Right lobe of liver (tissue), 6 donors: ENCODE results near the gene LIMCH1. TPM values are rescaled to one million over a fixed set of nuclear protein-coding genes. Genes with fewer than 3 reads are reported as not detected.

Experiments
- ATAC-seq, 4 donors: fragments of 200-7000 bp; cut with Tn5 transposase; one replicate each; pipeline ENCODE4 v1.9.1; 2020; ENCODE audit warnings: mild to moderate bottlenecking in 4 of 4, moderate library complexity in 4 of 4
- DNase-seq, 3 donors: peaks; one replicate each; pipeline ENCODE4 v3.0.0-alpha.2; 2020
- H3K27ac ChIP-seq, 3 donors: fragments of 200-600 bp; one replicate each; pipeline ENCODE4 v1.8.0; 2022
- H3K27me3 ChIP-seq, 2 donors: fragments of 200-600 bp; one replicate each; pipeline ENCODE4 v1.8.0; 2022
- H3K36me3 ChIP-seq, 4 donors: fragments of 200-600 bp; sonication (generic) in 1 of 4; one replicate each; pipeline versions ENCODE4 v1.5.1 to v1.8.0; 2017 to 2022; ENCODE audit warnings: control low read depth in 1 of 4
- H3K4me1 ChIP-seq, 4 donors: fragments of 200-600 bp; sonication (generic) in 1 of 4; one replicate each; pipeline versions ENCODE4 v1.5.1 to v1.8.0; 2017 to 2022; ENCODE audit warnings: control low read depth in 1 of 4
- H3K4me3 ChIP-seq, 3 donors: fragments of 200-600 bp; one replicate each; pipeline ENCODE4 v1.8.0; 2022
- H3K9me3 ChIP-seq, 4 donors: fragments of 200-600 bp; sonication (generic) in 1 of 4; one replicate each; pipeline versions ENCODE4 v1.5.1 to v1.8.0; 2017 to 2022; ENCODE audit warnings: control low read depth in 1 of 4
- CTCF ChIP-seq, 4 donors: fragments of 200-600 bp in 3 of 4; fragments of 450-650 bp in 1 of 4; IDR thresholded peaks; one replicate each; pipeline versions ENCODE4 v1.5.1 to v1.8.0; 2016 to 2022; ENCODE audit warnings: antibody characterized with exemption in 4 of 4, mild to moderate bottlenecking in 2 of 4
- POLR2A ChIP-seq: fragments of 450-650 bp; IDR thresholded peaks from one replicate; pipeline ENCODE4 v1.6.1; 2017; ENCODE audit warnings: antibody characterized with exemption, mild to moderate bottlenecking
- WGBS: methylation state at CpG from one replicate; pipeline ENCODE4 v1.1.6; 2018; ENCODE audit warnings: low coverage, low lambda C conversion rate; ENCODE audit not compliant: insufficient coverage; ENCODE audit errors: missing lambda C conversion rate; 5-methylcytosine and 5-hydroxymethylcytosine counted together
- intact Hi-C, 2 donors: fragments of 100-400 bp; cut with DNase I; formaldehyde crosslinking; loops; one replicate each; pipeline versions ENCODE4 v1.11.2 to v1.14.1; 2022
- total RNA-seq, 6 experiments: library from RNA; depleted of rRNA in 2 of 6; stranded (reverse); fragments of >200 nt in 2 of 6; fragmentation: NEBNext Ultra II Directional in 3 of 6; extraction: Animal tissue kit (Norgen Biotek cat#: 25700) in 3 of 6; gene quantifications; one replicate each; pipeline versions ENCODE4 v1.1.0 to v1.2.4, GENCODE V29; 2016 to 2023
- donor health status: DM: no; HTN: yes; CAD: no.
- donor health status: DM: no; HTN: no; CAD: no.
- donor health status: DM: no; HTN: no; CAD: no.
- donor health status: DM: no; HTN: yes; CAD: no.
- donor health status: DM: no; HTN: yes; CAD: no.

Gene LIMCH1
- total RNA-seq, 6 experiments from 2014 or later: 8.3 to 26.9 (median 12.9) TPM

DNA sequence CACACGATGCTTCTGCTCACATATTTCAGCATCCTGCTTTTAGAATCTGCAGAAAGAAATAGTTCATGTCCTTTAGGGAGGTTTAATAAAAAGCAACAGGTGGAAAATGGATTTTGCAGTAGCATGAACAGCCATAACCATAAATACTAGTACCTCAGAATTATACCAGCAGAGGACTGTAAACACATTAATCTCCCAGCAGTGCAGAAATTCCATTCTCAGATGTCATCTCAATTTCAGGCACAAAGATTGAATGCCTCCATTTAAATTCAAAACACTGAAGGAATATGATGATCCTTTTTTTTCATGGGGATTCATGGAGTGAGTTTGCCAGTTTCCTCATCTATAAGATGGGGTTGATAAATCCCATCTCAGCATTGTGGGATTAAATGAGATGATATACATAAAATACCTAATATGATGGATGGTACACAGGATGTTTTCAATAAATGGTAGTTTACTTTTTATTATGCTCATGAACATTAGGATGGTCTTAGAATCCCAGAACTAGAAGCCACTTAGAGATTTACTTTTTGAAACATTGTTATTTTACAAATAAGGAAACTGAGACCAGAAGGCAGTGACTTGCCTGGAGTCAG, 566 bp upstream of the LIMCH1 start:
- no peaks in the 10 kb centered on the region for H3K27me3 ChIP-seq
- ATAC-seq (no peak), DNase-seq (no peak)
- no peaks in the 10 kb centered on the region for H3K36me3 ChIP-seq
- H3K4me3 ChIP-seq: no peak overlapping the region
- no peaks in the 10 kb centered on the region for H3K4me1 ChIP-seq
- TF ChIP-seq CTCF (IDR thresholded peaks at IDR 0.05) (no peak), POLR2A (no peak)
- H3K9me3 ChIP-seq: no peaks in the 10 kb centered on the region
- 90% methylated on average over 1 of the region's 1 CpG for WGBS
- intact Hi-C loops: no loop called here
- H3K27ac ChIP-seq: no peak overlapping the region

- intact Hi-C loops: no loop called here
- Histone ChIP-seq H3K36me3 (no peaks in the 10 kb centered on the region), H3K27ac (peak overlapping the region; percentile 6 to 36 (median 23)), H3K9me3 (no peaks in the 10 kb centered on the region), H3K27me3 (no peaks in the 10 kb centered on the region), H3K4me1 (no peaks in the 10 kb centered on the region), H3K4me3 (no peak overlapping the region)
- ATAC-seq: peak; percentile 22 to 49 (median 28)
- 74% methylated on average over 6 of the region's 12 CpGs for WGBS
- no peak for DNase-seq
- TF ChIP-seq CTCF (IDR thresholded peaks at IDR 0.05) (no peak), POLR2A (no peak)
These were observed 1.0 kb downstream of the LIMCH1 start for GRCh38 chr4:41538887-41539498.

DNA sequence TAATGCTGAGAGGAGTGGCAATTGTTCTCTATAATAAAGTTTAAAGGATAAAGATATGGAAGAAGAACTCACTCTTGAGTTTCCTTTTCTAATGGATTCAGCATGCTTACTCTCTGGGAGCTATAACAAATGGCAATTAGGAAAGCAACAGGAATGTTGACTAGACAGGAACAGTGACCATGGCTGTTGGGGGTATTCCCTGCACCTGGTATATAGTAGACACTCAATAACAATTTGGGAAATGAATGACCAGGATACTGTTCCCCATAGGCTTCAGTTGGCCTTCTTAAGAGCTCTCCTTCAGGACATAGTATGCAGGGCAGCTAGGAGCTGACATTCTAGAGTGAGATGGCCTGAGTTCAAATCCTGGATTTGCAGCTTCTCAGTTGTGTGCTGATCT, 1.8 kb downstream of the LIMCH1 start:
- TF ChIP-seq CTCF (IDR thresholded peaks at IDR 0.05) (no peak), POLR2A (no peak)
- peak overlapping the region in 1 of 3 donors; percentile 36 for H3K27ac ChIP-seq
- ATAC-seq (no peak), DNase-seq (no peak)
- no peak overlapping the region for H3K4me3 ChIP-seq
- no peaks in the 10 kb centered on the region for H3K36me3 ChIP-seq
- intact Hi-C loops: no loop called here
- H3K4me1 ChIP-seq: no peaks in the 10 kb centered on the region
- no peaks in the 10 kb centered on the region for H3K27me3 ChIP-seq
- no peaks in the 10 kb centered on the region for H3K9me3 ChIP-seq

GRCh38 chr4:41540687-41541086, 2.7 kb downstream of the LIMCH1 start:
- no peaks in the 10 kb centered on the region for H3K4me1 ChIP-seq
- no peak for TF ChIP-seq POLR2A
- TF ChIP-seq CTCF (IDR thresholded peaks at IDR 0.05): no peak
- H3K36me3 ChIP-seq: no peaks in the 10 kb centered on the region
- ATAC-seq (no peak), DNase-seq (no peak)
- no peak overlapping the region for H3K27ac ChIP-seq
- H3K9me3 ChIP-seq: no peaks in the 10 kb centered on the region
- intact Hi-C loops: no loop called here
- 66% methylated on average over 4 of the region's 5 CpGs for WGBS
- no peak overlapping the region for H3K4me3 ChIP-seq
- no peaks in the 10 kb centered on the region for H3K27me3 ChIP-seq
